ENCODE measurements around the gene BEX1.

- TF ChIP-seq CTCF (IDR thresholded peaks at IDR 0.05): no peak
- no peak for TF ChIP-seq POLR2A (IDR thresholded peaks at IDR 0.05)
Observed at GRCh38 chrX:103066606-103067005, 2.6 kb upstream of the BEX1 start.
